ENCODE results near the gene PRKCE. TPM values are rescaled to one million over a fixed set of nuclear protein-coding genes. Genes with fewer than 3 reads are reported as not detected.

PRKCE gene
- total and polyA plus RNA-seq, 2 experiments from 2014 or later: 9.6 to 11.9 TPM

- Histone ChIP-seq H3K9me3 (ENCODE audit: low read depth) (no peaks in the 10 kb centered on the region), H3K9me2 (replicated peaks; ENCODE audit: insufficient read depth) (no peaks in the 10 kb centered on the region), H3K4me3 (no peak overlapping the region), H3K4me1 (ENCODE audit: insufficient read depth) (peaks cover 12% of the 10 kb centered on the region), H3K36me3 (replicated peaks; ENCODE audit: insufficient read depth, low read depth) (no peaks in the 10 kb centered on the region), H3K27me3 (no peaks in the 10 kb centered on the region), H3K4me2 (no peak overlapping the region), H2AFZ (no peak overlapping the region), H3K27ac (no peak overlapping the region), H4K20me1 (ENCODE audit: insufficient read depth, poor library complexity, severe bottlenecking) (no peaks in the 10 kb centered on the region), H3K79me2 (no peaks in the 10 kb centered on the region)
- TF ChIP-seq CTCF (IDR thresholded peaks at IDR 0.05; ENCODE audit: poor library complexity) (no peak), EZH2phosphoT487 (IDR thresholded peaks at IDR 0.05; ENCODE audit: low read depth, severe bottlenecking, unreplicated experiment) (no peak), EZH2 (IDR thresholded peaks at IDR 0.05; ENCODE audit: borderline replicate concordance) (no peak)
- 96% methylated on average over 6 of the region's 6 CpGs for WGBS (ENCODE audit: low lambda C conversion rate, missing lambda C conversion rate)
- DNase-seq (ENCODE audit: low spot score): no peak
These were observed 575.1 kb downstream of the PRKCE start for GRCh38 chr2:46226620-46227019.

- peaks cover 12% of the 10 kb centered on the region for H3K4me1 ChIP-seq (ENCODE audit: insufficient read depth)
- H3K27ac ChIP-seq: no peak overlapping the region
- WGBS (ENCODE audit: low lambda C conversion rate, missing lambda C conversion rate): 86% methylated on average over 3 of the region's 3 CpGs
- no peak for TF ChIP-seq EZH2phosphoT487 (IDR thresholded peaks at IDR 0.05; ENCODE audit: low read depth, severe bottlenecking, unreplicated experiment)
- H3K79me2 ChIP-seq: no peaks in the 10 kb centered on the region
- no peaks in the 10 kb centered on the region for H3K27me3 ChIP-seq
- H3K4me3 ChIP-seq: no peak overlapping the region
- H3K4me2 ChIP-seq: no peak overlapping the region
- no peaks in the 10 kb centered on the region for H3K9me3 ChIP-seq (ENCODE audit: low read depth)
- H4K20me1 ChIP-seq (ENCODE audit: insufficient read depth, poor library complexity, severe bottlenecking): no peaks in the 10 kb centered on the region
- H3K36me3 ChIP-seq (replicated peaks; ENCODE audit: insufficient read depth, low read depth): no peaks in the 10 kb centered on the region
- H2AFZ ChIP-seq: no peak overlapping the region
- DNase-seq (ENCODE audit: low spot score): no peak
- H3K9me2 ChIP-seq (replicated peaks; ENCODE audit: insufficient read depth): no peaks in the 10 kb centered on the region
These were observed 575.5 kb downstream of the PRKCE start for GRCh38 chr2:46227022-46227421.

- H3K79me2 ChIP-seq: no peaks in the 10 kb centered on the region
- no peaks in the 10 kb centered on the region for H3K36me3 ChIP-seq (replicated peaks; ENCODE audit: insufficient read depth, low read depth)
- H3K4me2 ChIP-seq: no peak overlapping the region
- H3K9me3 ChIP-seq (ENCODE audit: low read depth): no peaks in the 10 kb centered on the region
- no peaks in the 10 kb centered on the region for H3K27me3 ChIP-seq
- WGBS (ENCODE audit: low lambda C conversion rate, missing lambda C conversion rate): 88% methylated on average over 7 of the region's 7 CpGs
- H3K27ac ChIP-seq: no peak overlapping the region
- H4K20me1 ChIP-seq (ENCODE audit: insufficient read depth, poor library complexity, severe bottlenecking): no peaks in the 10 kb centered on the region
- H2AFZ ChIP-seq: no peak overlapping the region
- no peaks in the 10 kb centered on the region for H3K9me2 ChIP-seq (replicated peaks; ENCODE audit: insufficient read depth)
- no peak overlapping the region for H3K4me3 ChIP-seq
- peaks cover 12% of the 10 kb centered on the region for H3K4me1 ChIP-seq (ENCODE audit: insufficient read depth)
- DNase-seq (ENCODE audit: low spot score): no peak
- TF ChIP-seq EZH2phosphoT487 (IDR thresholded peaks at IDR 0.05; ENCODE audit: low read depth, severe bottlenecking, unreplicated experiment) (no peak), EZH2 (IDR thresholded peaks at IDR 0.05; ENCODE audit: borderline replicate concordance) (no peak), CTCF (IDR thresholded peaks at IDR 0.05; ENCODE audit: poor library complexity) (no peak)
These were observed 576.3 kb downstream of the PRKCE start for GRCh38 chr2:46227674-46228289.

- H3K79me2 ChIP-seq: no peaks in the 10 kb centered on the region
- H2AFZ ChIP-seq: peak overlapping the region; percentile 35
- H3K4me2 ChIP-seq: no peak overlapping the region
These were observed 577.9 kb downstream of the PRKCE start for GRCh38 chr2:46229134-46230063.

More at GRCh38 chr2:46229134-46230063, 577.9 kb downstream of the PRKCE start:
- H3K27me3 ChIP-seq: no peaks in the 10 kb centered on the region
- DNase-seq (ENCODE audit: low spot score): peak; percentile 47
- 54% methylated on average over 11 of the region's 11 CpGs for WGBS (ENCODE audit: low lambda C conversion rate, missing lambda C conversion rate)
- H4K20me1 ChIP-seq (ENCODE audit: insufficient read depth, poor library complexity, severe bottlenecking): no peaks in the 10 kb centered on the region
- no peaks in the 10 kb centered on the region for H3K9me3 ChIP-seq (ENCODE audit: low read depth)
- no peaks in the 10 kb centered on the region for H3K36me3 ChIP-seq (replicated peaks; ENCODE audit: insufficient read depth, low read depth)
- peaks cover 12% of the 10 kb centered on the region for H3K4me1 ChIP-seq (ENCODE audit: insufficient read depth)
- H3K27ac ChIP-seq: peak overlapping the region; percentile 76
- TF ChIP-seq CTCF (IDR thresholded peaks at IDR 0.05; ENCODE audit: poor library complexity) (peak; percentile 5), EZH2 (IDR thresholded peaks at IDR 0.05; ENCODE audit: borderline replicate concordance) (no peak), EZH2phosphoT487 (IDR thresholded peaks at IDR 0.05; ENCODE audit: low read depth, severe bottlenecking, unreplicated experiment) (no peak)
- no peak overlapping the region for H3K4me3 ChIP-seq
- H3K9me2 ChIP-seq (replicated peaks; ENCODE audit: insufficient read depth): no peaks in the 10 kb centered on the region
